ENCODE results near the gene DAB1.
"Not testable (repeated sequence)": the region's sequence is repeated elsewhere in the genome, so short reads cannot be mapped to it uniquely, and the experiment has no call there.

The DAB1 gene

DNA sequence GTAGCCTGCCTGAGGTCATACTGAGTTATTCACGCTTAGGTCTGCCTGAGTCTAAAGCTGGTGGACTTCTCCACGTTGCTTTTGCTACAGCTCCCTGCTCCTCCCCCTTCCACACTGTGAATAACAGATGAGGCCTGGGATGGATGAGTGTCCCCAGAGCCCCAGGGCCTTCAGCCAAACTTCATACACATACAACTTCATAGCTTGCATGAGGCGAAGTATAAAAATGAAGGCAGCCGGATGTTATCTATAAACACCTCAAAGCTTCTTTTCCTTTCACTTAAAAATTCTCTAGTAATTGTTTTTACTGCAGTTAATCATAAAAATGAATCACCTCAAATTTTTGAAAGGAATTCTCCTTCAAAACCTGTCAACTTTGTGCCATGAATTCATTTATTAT is 70.2 kb downstream of the DAB1 start:
- DNase-seq: no peak

GRCh38 chr1:57350610-57351009 is 73.2 kb downstream of the DAB1 start:
- DNase-seq: no peak

- no peak for DNase-seq
Observed at GRCh38 chr1:57348921-57349320, 74.9 kb downstream of the DAB1 start.

GRCh38 chr1:57345916-57346315 is 77.9 kb downstream of the DAB1 start:
- no peak for DNase-seq

- no peak for DNase-seq
Observed at GRCh38 chr1:57344265-57344664, 79.6 kb downstream of the DAB1 start.

GRCh38 chr1:57343298-57343915 is 80.5 kb downstream of the DAB1 start:
- DNase-seq: not testable (repeated sequence)

GRCh38 chr1:57341721-57342120 is 82.1 kb downstream of the DAB1 start:
- no peak for DNase-seq

- no peak for DNase-seq
Observed at GRCh38 chr1:57340334-57341070, 83.4 kb downstream of the DAB1 start.

DNA sequence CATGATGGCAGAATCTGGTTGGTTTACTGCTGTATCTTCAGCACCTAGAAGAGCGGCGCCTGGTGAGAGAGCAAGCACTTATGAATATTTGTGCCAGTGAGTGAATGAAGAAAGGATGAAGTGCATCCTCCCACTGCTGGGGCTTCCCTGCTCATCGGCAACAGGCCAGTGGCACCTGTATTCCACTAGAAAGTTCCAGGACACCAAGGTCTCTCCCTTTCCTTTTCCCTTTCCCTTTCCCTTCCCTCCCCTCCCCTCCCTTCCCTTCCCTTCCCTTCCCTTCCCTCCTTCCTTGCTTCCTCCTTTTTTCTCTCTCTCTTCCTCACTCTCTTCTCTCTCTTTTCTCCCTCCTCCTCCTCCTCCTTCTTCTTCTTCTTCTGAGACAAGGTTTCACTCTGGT is 86.2 kb downstream of the DAB1 start:
- no peak for DNase-seq

DNA sequence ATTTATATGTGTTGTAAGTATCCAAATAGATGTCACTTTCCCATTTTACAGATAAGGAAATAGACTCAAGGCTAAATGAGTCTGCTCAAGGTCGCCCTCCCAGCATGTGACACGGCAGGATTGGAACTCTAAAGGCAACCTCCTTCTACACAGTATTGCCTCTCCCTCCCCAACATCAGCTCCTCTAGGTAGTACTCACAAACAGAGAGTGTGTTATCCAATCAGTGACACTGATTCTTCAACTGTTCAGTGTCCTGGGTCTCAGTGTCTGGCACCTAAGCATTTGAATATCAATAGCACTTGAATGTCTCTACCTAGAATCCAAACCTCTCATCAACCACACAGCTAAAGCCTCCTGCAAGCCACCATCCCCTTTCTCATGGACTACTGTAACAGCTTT is 87.1 kb downstream of the DAB1 start:
- no peak for DNase-seq

GRCh38 chr1:57331620-57332019 is 92.2 kb downstream of the DAB1 start:
- no peak for DNase-seq

DNA sequence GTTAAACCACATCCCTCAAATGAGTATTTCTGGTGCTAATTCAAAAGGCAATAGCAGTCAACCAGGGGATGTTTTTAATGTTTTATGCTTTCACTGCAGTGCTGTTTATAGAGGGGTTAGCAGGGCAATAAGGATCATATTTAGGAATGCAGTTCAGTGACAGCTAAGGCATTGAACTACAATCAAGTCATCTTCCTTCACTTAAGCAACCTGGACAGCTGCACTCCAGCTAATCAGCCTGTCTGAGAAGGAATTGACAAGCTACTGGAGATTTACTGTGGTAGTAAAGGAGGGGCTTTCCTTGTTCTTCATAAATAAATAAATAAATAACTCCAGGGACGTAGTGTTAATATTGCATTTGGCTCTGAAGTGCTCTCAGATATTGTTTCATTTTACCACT is 93.9 kb downstream of the DAB1 start:
- DNase-seq: no peak

DNA sequence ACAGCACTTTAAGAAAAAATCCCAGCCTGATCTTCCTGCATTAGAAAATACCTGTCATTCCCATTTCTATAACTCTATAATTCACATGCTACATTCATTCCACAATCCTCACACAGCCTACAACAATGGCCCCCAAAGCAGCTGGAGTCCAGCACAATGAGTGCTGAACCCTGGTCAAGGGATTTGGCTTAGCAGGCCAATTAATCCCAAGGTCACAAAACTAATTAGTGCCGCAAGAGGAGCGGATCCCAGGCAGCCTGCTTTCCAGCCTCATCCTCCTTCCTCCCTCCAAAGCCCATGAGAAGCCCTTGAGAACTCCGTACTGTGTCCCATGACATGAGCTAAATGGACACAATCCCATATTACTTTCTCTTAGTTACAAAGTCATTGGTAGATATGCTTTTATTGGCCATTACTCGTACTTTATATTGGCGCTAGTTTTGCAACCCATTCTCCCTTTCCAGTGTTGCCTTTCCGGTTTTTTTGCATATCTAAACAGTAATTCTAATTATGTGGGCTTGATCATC is 94.8 kb downstream of the DAB1 start:
- DNase-seq: no peak

- DNase-seq: no peak
Observed at GRCh38 chr1:57327946-57328345, 95.9 kb downstream of the DAB1 start.

DNA sequence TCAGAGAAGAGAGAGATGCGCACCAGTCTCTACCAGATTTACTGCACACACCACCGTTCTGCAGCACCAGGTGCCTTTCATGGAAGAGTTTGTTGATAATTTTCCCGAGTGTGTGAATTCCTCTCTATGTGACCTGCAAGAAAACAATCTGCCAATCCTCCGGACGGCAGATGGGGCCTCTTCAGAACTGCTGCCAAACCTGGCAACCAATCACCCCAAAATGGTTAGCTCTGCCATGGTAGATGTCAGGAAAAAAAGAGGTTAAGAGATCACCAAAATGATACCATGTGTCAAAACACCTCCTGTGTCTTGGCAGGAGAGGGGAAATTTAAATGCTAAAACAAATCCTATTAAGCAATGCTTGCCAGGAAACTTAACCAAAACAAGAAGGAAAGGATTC is 96.5 kb downstream of the DAB1 start:
- DNase-seq: no peak

GRCh38 chr1:57325536-57325935 is 98.3 kb downstream of the DAB1 start:
- no peak for DNase-seq

GRCh38 chr1:57325117-57325516 is 98.7 kb downstream of the DAB1 start:
- DNase-seq: no peak

GRCh38 chr1:57324388-57324787 is 99.5 kb downstream of the DAB1 start:
- no peak for DNase-seq

DNA sequence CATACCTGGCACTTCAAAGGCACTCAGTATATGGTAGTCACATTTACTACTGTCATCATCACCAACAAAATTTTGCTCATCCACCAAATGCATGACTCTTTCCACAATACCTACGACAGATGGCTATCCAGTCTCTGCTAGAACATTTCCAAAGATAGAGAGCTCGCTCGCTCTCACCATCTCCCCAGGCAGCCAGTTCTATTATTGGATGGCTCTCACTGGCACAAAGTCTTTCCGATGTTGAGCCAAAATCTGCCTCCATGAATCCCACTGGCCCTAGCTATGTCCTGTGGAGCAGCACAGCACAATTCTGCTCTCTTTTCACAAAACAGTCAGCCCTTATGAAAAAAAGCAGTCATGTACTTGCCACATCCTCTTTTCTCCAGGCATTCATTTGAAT is 102.1 kb downstream of the DAB1 start:
- no peak for DNase-seq

DNA sequence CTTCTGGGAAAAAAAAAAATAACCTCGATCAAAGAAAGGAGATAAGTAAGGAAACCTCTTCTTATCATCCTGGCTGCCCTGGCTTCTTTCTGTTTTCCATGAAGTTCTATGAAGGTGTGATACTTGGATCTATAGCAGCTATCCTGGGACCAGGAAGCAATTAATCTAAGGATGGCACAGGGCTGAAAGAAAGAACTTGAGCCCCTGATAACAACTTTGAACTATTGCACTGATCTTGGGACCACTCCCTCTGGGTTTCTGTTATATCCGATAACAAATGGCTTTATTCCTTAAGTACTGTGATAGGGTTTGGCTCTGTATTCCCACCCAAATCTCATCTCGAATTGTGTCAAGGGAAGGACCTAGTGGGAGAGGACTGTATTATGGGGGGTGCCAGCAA is 104.1 kb downstream of the DAB1 start:
- no peak for DNase-seq

DNA sequence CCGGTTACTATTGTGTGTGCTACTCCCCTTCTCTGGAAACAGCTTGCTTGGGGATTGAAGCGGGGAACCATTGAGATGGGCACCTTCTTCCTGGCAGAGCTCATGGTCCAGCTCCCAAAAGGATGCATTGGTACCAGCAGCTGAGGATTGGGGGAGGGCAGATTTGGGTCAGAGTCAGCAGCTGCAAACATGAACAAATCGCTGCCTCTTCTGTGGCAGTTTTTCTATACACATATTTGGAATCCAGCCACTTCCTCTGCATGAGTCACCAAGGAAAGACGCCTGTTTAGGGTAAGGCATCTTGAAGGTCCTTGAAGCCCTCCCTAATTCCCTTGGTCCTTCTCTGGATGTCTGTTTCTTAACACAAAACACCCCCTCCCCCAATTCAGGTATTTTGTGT is 104.7 kb downstream of the DAB1 start:
- DNase-seq: no peak

GRCh38 chr1:57316861-57317260 is 107.0 kb downstream of the DAB1 start:
- DNase-seq: no peak

DNA sequence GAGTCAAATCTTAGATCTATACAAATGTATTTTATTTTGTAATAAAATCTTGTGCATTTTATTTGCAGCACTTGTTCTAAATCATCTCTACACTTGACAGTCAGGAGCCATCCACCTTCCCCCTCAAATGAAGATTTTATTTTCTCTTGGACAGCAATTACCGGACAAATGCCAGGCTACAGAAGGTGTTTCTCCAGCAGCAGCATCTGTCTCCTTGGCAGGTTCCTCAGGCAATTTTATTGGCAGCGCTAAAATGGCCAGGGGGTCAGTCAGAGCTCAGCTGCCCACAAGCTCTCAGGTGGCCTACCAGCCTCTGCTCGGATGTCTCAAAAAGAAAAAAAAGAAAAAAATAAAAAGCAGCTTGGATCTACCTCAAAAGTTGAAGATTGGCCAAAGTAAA is 107.6 kb downstream of the DAB1 start:
- DNase-seq: no peak

GRCh38 chr1:57312869-57313268 is 111.0 kb downstream of the DAB1 start:
- DNase-seq: no peak

- DNase-seq: no peak
Observed at GRCh38 chr1:57311411-57311810, 112.4 kb downstream of the DAB1 start.
